Nucleus accumbens (tissue), 56 donors: ENCODE measurements around the gene GOLGA7B.

Experiments
- DNase-seq, 56 donors: peaks; one replicate each; lab custom pipeline; 2025; lab: John Stamatoyannopoulos, UW

GOLGA7B gene

GRCh38 chr10:97891497-97892167, 42.0 kb downstream of the GOLGA7B start:
- DNase-seq = no peak

- DNase-seq = no peak
Observed at GRCh38 chr10:97892506-97892905, 42.9 kb downstream of the GOLGA7B start.

GRCh38 chr10:97892939-97893338, 43.3 kb downstream of the GOLGA7B start:
- DNase-seq = no peak

GRCh38 chr10:97894092-97894491, 44.4 kb downstream of the GOLGA7B start:
- no peak for DNase-seq

- DNase-seq = no peak
Observed at GRCh38 chr10:97895084-97895483, 45.4 kb downstream of the GOLGA7B start.

GRCh38 chr10:97895915-97896314, 46.3 kb downstream of the GOLGA7B start:
- DNase-seq = no peak

GRCh38 chr10:97896756-97897358, 47.2 kb downstream of the GOLGA7B start:
- no peak for DNase-seq

GRCh38 chr10:97898429-97898828, 48.8 kb downstream of the GOLGA7B start:
- no peak for DNase-seq

- no peak for DNase-seq
Observed at GRCh38 chr10:97901381-97901780, 51.7 kb downstream of the GOLGA7B start.

- no peak for DNase-seq
Observed at GRCh38 chr10:97903128-97904017, 53.7 kb downstream of the GOLGA7B start.

- DNase-seq = no peak
Observed at GRCh38 chr10:97904018-97904381, 54.4 kb downstream of the GOLGA7B start.

GRCh38 chr10:97904576-97904975, 54.9 kb downstream of the GOLGA7B start:
- no peak for DNase-seq

GRCh38 chr10:97905276-97905675, 55.6 kb downstream of the GOLGA7B start:
- no peak for DNase-seq

GRCh38 chr10:97907211-97907610, 57.6 kb downstream of the GOLGA7B start:
- DNase-seq = no peak

GRCh38 chr10:97907830-97908229, 58.2 kb downstream of the GOLGA7B start:
- DNase-seq = no peak

GRCh38 chr10:97910661-97911060, 61.0 kb downstream of the GOLGA7B start:
- DNase-seq = no peak

- peak in 2 of 56 donors; percentile 13 to 42 for DNase-seq
Observed at GRCh38 chr10:97911217-97911616, 61.6 kb downstream of the GOLGA7B start.

GRCh38 chr10:97913193-97913592, 63.5 kb downstream of the GOLGA7B start:
- no peak for DNase-seq

- no peak for DNase-seq
Observed at GRCh38 chr10:97913614-97914013, 64.0 kb downstream of the GOLGA7B start.

GRCh38 chr10:97914171-97914836, 64.7 kb downstream of the GOLGA7B start:
- DNase-seq = no peak

- DNase-seq = peak in 53 of 56 donors; percentile 15 to 89 (median 63)
Observed at GRCh38 chr10:97914837-97915211, 65.2 kb downstream of the GOLGA7B start.
